HG03432 (cell line): ENCODE measurements around the gene SLC4A2.

Experiments used
- ATAC-seq: cut with Tn5 transposase; IDR thresholded peaks from one replicate; pipeline ENCODE4 v1.9.1; 2021; ENCODE audit warnings: mild to moderate bottlenecking, moderate library complexity; ENCODE audit not compliant: unreplicated experiment

Gene SLC4A2

GRCh38 chr7:151114151-151115090 lies 55.0 kb downstream of the SLC4A2 start:
- no peak for ATAC-seq

GRCh38 chr7:151115121-151115835 lies 55.9 kb downstream of the SLC4A2 start:
- ATAC-seq: no peak

GRCh38 chr7:151115836-151116418 lies 56.5 kb downstream of the SLC4A2 start:
- ATAC-seq: no peak

- no peak for ATAC-seq
Measured at GRCh38 chr7:151116603-151117440, 57.4 kb downstream of the SLC4A2 start.

- ATAC-seq: no peak
Measured at GRCh38 chr7:151117565-151117964, 58.2 kb downstream of the SLC4A2 start.

- ATAC-seq: no peak
Measured at GRCh38 chr7:151118108-151119054, 59.0 kb downstream of the SLC4A2 start.

GRCh38 chr7:151119055-151119415 lies 59.6 kb downstream of the SLC4A2 start:
- no peak for ATAC-seq

- ATAC-seq: no peak
Measured at GRCh38 chr7:151119902-151120301, 60.5 kb downstream of the SLC4A2 start.

- ATAC-seq: no peak
Measured at GRCh38 chr7:151120896-151121295, 61.5 kb downstream of the SLC4A2 start.

GRCh38 chr7:151121380-151122170 lies 62.2 kb downstream of the SLC4A2 start:
- ATAC-seq: no peak

GRCh38 chr7:151122276-151122675 lies 62.9 kb downstream of the SLC4A2 start:
- ATAC-seq: no peak

- no peak for ATAC-seq
Measured at GRCh38 chr7:151122796-151123157, 63.4 kb downstream of the SLC4A2 start.

GRCh38 chr7:151123158-151123821 lies 63.9 kb downstream of the SLC4A2 start:
- no peak for ATAC-seq

- ATAC-seq: peak; percentile 89
Measured at GRCh38 chr7:151123822-151124464, 64.6 kb downstream of the SLC4A2 start.

GRCh38 chr7:151124481-151124880 lies 65.1 kb downstream of the SLC4A2 start:
- ATAC-seq: no peak

- no peak for ATAC-seq
Measured at GRCh38 chr7:151124899-151125399, 65.6 kb downstream of the SLC4A2 start.

GRCh38 chr7:151125470-151125845 lies 66.1 kb downstream of the SLC4A2 start:
- ATAC-seq: no peak
